Stimulated activated CD4-positive, alpha-beta T cell treated with anti-CD3 and anti-CD28 coated beads, Interleukin-2, amount 100 ng/mL, for 24 hours (primary cell): ENCODE measurements around the gene SENP1.

Experiments
- DNase-seq, 2 donors: peaks; one replicate each; pipeline ENCODE4 v3.0.0-alpha.2; 2020

Gene SENP1

DNA sequence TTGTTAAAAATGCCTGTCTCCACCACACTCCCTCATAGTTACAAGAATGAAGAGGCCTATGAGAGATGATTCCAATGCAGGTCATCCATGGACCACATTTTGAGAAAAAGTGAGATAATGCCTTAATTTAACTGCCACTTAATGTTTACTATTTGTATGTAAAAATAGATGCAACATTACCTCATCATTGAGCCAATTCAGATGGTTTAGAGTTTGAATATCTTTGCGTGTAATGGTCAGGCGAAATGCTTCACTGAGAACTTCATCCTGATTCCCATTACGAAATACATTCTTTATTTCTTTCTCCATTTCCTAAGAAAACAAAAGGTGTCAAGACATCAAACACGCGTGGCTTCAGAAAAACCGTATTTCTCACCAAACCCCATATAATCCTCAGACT lies 42.3 kb downstream of the SENP1 start:
- DNase-seq, result no peak

- DNase-seq, result no peak
Measured at GRCh38 chr12:48061938-48062719, 43.8 kb downstream of the SENP1 start.

GRCh38 chr12:48060474-48060873 lies 45.4 kb downstream of the SENP1 start:
- DNase-seq, result no peak

GRCh38 chr12:48058771-48059170 lies 47.1 kb downstream of the SENP1 start:
- no peak for DNase-seq

- DNase-seq, result peak in 1 of 2 donors; percentile 7
Measured at GRCh38 chr12:48054955-48055821, 50.7 kb downstream of the SENP1 start.

DNA sequence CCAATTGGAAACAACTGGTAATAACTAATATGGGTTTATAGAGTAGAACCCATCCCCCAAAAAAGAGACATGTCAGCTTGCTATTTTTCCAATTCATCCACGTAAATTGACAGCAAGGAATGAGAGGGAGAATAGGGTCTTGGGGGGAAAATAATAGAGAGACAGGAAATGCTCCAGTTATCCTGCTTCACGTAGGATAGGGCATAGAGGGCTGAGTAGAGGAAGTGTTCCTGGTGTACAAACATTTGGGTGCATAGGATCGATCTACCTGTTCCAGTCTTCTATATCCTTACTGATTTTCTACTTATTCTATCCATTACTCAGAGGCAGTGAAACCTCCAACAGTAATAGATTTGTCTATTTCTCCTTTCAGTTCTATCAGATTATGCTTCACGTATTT lies 52.0 kb downstream of the SENP1 start:
- DNase-seq, result no peak

GRCh38 chr12:48053122-48053521 lies 52.8 kb downstream of the SENP1 start:
- no peak for DNase-seq

- DNase-seq, result no peak
Measured at GRCh38 chr12:48051681-48052080, 54.2 kb downstream of the SENP1 start.

- no peak for DNase-seq
Measured at GRCh38 chr12:48050174-48050573, 55.7 kb downstream of the SENP1 start.

- no peak for DNase-seq
Measured at GRCh38 chr12:48045965-48046518, 59.8 kb downstream of the SENP1 start.

- no peak for DNase-seq
Measured at GRCh38 chr12:48045061-48045846, 60.6 kb downstream of the SENP1 start.

DNA sequence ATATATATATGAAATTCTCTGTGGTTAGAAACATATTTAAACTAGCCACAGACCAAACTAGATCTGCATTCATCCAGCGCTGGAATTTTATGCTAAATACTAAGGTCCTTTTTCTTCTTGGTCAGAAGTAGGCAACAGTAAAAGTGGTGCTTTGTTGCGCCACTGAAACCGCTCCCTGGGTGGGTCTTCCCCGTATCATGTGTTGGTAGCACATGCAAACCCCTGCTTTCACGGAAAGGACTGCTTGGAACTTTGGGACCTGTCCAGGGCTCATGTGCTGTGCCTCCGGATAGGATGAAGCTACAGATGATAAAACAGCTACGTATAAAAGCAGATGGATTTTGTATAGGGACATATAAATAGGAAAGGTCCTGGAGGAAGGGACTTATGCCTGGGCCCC lies 61.5 kb downstream of the SENP1 start:
- no peak for DNase-seq

DNA sequence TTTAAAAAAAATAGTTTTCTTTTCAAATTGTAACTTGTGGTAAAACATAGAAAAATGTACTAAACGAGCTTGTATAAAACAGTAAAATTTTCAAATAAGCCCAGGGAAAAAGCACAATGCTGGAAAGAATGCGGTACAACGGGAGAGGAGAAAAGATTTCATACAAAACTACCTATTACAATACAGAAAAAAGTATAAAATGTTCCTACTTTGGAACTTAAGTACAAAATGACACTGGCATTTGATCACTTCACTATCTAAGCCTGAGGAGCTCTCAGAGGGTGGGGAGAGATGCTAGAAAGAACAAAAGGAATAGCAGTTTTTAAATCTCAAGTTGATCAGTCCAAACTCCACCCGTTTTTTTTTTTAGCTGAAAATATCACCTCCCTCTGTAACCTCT lies 62.1 kb downstream of the SENP1 start:
- DNase-seq, result no peak

DNA sequence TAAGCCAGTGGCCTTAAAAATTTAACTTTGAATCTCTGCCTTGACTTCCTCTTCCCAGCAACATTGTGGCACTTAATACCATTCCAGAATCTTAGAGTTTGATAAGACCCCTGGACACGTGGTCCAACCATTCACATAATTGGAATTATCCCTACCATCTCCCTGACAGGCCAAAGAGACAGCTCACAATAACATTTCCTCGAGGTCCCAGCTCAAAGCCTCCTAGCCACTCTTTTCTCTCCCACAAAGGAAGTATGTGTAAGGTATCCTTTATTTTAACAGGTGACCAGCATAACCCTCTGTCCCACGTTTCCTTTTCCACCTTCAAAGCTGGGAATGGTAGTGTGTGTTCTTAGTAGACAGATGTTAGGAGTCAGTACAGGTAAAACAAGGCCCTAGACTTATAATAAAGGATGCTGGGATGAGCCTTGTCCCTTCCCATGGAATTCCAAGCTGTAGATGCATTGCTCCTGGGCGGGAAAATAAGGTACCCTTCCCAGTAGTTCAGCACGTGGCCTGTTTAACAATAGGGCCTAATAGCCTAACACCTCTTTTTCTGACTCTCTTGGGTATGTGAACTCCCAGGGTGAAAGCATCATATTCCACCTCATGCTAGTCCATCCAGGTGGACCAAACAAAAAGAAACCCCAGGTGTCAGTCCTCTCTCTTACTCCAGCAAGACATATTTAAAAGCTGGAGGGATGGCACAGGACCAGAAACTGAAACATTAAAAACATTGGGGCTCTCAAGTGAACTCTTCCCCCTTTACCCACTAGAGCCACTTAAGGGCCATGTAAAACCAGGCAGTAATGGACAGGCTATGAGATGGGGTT lies 64.1 kb downstream of the SENP1 start:
- DNase-seq, result no peak

- DNase-seq, result no peak
Measured at GRCh38 chr12:48040354-48040753, 65.5 kb downstream of the SENP1 start.

GRCh38 chr12:48039151-48039550 lies 66.7 kb downstream of the SENP1 start:
- DNase-seq, result no peak

GRCh38 chr12:48038085-48038484 lies 67.8 kb downstream of the SENP1 start:
- no peak for DNase-seq

- no peak for DNase-seq
Measured at GRCh38 chr12:48037267-48037915, 68.5 kb downstream of the SENP1 start.

- no peak for DNase-seq
Measured at GRCh38 chr12:48036818-48037217, 69.1 kb downstream of the SENP1 start.

DNA sequence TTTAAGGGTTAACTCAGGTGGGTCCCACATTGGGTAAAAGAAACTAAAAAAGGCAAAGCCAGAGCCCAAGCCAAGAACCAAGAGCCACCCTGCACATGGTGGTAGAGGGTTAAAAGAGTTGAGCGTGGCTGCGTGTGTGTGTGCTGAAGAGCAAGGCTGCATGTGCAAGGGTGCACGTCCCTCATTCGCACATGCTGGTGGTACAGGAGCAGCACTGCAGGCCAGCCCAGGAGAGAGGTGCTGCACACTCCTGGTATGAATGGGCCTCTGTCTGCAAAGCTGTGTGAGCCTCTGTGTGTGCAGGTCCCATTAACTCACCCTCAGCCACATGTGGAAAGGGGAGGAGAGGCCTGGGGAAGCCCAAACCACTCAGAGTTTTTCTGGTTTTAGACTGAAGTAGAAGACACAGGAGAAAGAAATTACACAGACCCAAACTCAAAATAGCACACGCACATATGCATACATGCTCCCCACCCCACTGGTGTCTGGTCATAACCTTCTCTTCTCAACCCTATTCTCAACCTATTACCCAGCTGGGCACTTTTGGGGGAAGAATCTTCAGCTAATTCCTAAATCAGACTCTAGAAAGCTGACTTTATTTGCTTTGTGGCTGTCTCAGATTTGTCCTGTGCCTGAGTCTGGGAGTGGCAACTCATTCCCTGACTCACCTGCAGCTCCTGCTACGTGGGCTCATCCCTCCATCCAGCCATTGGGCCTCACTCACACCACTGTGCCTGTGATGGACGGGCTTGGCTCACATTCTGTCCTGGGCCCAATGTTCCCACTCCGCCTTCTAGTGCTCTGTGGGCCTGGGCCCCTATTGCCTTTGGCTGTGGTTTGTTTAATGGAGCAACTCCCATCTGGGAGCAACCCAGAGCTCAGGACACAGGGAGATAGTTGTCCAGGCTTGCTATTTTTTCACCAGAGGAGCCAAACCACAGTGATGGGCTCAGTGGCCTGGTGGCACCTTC lies 70.8 kb downstream of the SENP1 start:
- no peak for DNase-seq
